WTC11 (cell line): Measurements from ENCODE around the gene ANKRD53. TPM values are rescaled to one million over a fixed set of nuclear protein-coding genes. Genes with fewer than 3 reads are reported as not detected.

Experiments used
- ATAC-seq: fragments of 200-7000 bp; cut with Tn5 transposase; 2 replicates; pipeline ENCODE4 v1.10.0; 2021; ENCODE audit warnings: mild to moderate bottlenecking, moderate library complexity
- CTCF ChIA-PET: fragments of 300-600 bp; sonication (Branson Sonifier 250); formaldehyde crosslinking; loops from one replicate; lab custom pipeline; 2021; ENCODE audit warnings: antibody characterized with exemption; lab: Charles Lee
- POLR2A ChIA-PET: fragments of 350-600 bp; sonication (Branson Sonifier 250); formaldehyde crosslinking; loops from one replicate; lab custom pipeline; 2021; ENCODE audit warnings: antibody characterized with exemption; lab: Charles Lee
- DNase-seq: peaks from one replicate; pipeline ENCODE4 v3.0.0; 2021; ENCODE audit warnings: low spot score
- H3K27ac Mint-ChIP-seq: 2 replicates; pipeline ENCODE4 v1.8.0; 2021; ENCODE audit warnings: mixed read lengths
- H3K27me3 Mint-ChIP-seq: 2 replicates; pipeline ENCODE4 v1.8.0; 2021; ENCODE audit warnings: low read depth, mild to moderate bottlenecking, moderate library complexity, mixed read lengths
- H3K36me3 Mint-ChIP-seq: 2 replicates; pipeline ENCODE4 v1.8.0; 2021; ENCODE audit warnings: mixed read lengths
- H3K4me1 Mint-ChIP-seq: 2 replicates; pipeline ENCODE4 v1.8.0; 2022; ENCODE audit warnings: mixed read lengths
- H3K4me3 Mint-ChIP-seq: 2 replicates; pipeline ENCODE4 v1.8.0; 2021; ENCODE audit warnings: mild to moderate bottlenecking, moderate library complexity, mixed read lengths
- H3K9me3 Mint-ChIP-seq: 2 replicates; pipeline ENCODE4 v1.8.0; 2021; ENCODE audit warnings: mixed read lengths
- ATF2 ChIP-seq: sonication (generic); formaldehyde crosslinking; IDR thresholded peaks from 2 replicates; pipeline ENCODE4 v1.8.1; 2022; ENCODE audit warnings: low read depth, missing genetic modification reagents, borderline replicate concordance
- FOXP1 ChIP-seq: sonication (generic); formaldehyde crosslinking; IDR thresholded peaks from 2 replicates; pipeline ENCODE4 v1.8.0; 2022; ENCODE audit warnings: missing genetic modification reagents, mild to moderate bottlenecking, moderate library complexity, borderline replicate concordance
- IRF2 ChIP-seq: sonication (generic); formaldehyde crosslinking; IDR thresholded peaks from 2 replicates; pipeline ENCODE4 v1.8.0; 2022; ENCODE audit warnings: low read depth, missing genetic modification reagents, borderline replicate concordance
- SMAD3 ChIP-seq: sonication (generic); formaldehyde crosslinking; IDR thresholded peaks from 2 replicates; pipeline ENCODE4 v1.8.0; 2022; ENCODE audit warnings: missing genetic modification reagents, mild to moderate bottlenecking, borderline replicate concordance
- USF1 ChIP-seq: sonication (generic); formaldehyde crosslinking; IDR thresholded peaks from 2 replicates; pipeline ENCODE4 v1.8.0; 2022; ENCODE audit warnings: mild to moderate bottlenecking, missing genetic modification reagents
- total RNA-seq: library from RNA; stranded (reverse); gene quantifications from 3 replicates; pipeline ENCODE4 v1.2.3, GENCODE V29; 2021
- TF ChIP-seq, protein P1 (sequence below): sonication (generic); formaldehyde crosslinking; IDR thresholded peaks from 2 replicates; pipeline ENCODE4 v1.8.0; 2023; ENCODE audit warnings: missing genetic modification reagents, mild to moderate bottlenecking, borderline replicate concordance
- TF ChIP-seq, protein P2 (sequence below): fragments of 250-450 bp; sonication (Bioruptor Pico); conservative IDR thresholded peaks from 2 replicates; pipeline ENCODE4 v1.9.0; 2021; ENCODE audit warnings: mild to moderate bottlenecking
- TF ChIP-seq, protein P3 (sequence below): sonication (generic); formaldehyde crosslinking; IDR thresholded peaks from 2 replicates; pipeline ENCODE4 v1.8.0; 2022; ENCODE audit warnings: mild to moderate bottlenecking, missing genetic modification reagents
- TF ChIP-seq, protein P4 (sequence below): sonication (generic); formaldehyde crosslinking; IDR thresholded peaks from 2 replicates; pipeline ENCODE4 v1.8.1; 2022; ENCODE audit warnings: mild to moderate bottlenecking, moderate library complexity, missing genetic modification reagents
- TF ChIP-seq, protein P5 (sequence below): sonication (generic); formaldehyde crosslinking; IDR thresholded peaks from 2 replicates; pipeline ENCODE4 v1.8.1; 2022; ENCODE audit warnings: mild to moderate bottlenecking, missing genetic modification reagents, moderate library complexity, borderline replicate concordance

The ANKRD53 gene
- total RNA-seq, 1 experiment from 2014 or later, result 0.81 TPM

- H3K9me3 Mint-ChIP-seq, result no peaks in the 10 kb centered on the region
- peak overlapping the region; percentile 89 for H3K4me3 Mint-ChIP-seq
- no peak for TF ChIP-seq FOXP1 (CRISPR knock-in tag)
- TF ChIP-seq, protein P1, sequence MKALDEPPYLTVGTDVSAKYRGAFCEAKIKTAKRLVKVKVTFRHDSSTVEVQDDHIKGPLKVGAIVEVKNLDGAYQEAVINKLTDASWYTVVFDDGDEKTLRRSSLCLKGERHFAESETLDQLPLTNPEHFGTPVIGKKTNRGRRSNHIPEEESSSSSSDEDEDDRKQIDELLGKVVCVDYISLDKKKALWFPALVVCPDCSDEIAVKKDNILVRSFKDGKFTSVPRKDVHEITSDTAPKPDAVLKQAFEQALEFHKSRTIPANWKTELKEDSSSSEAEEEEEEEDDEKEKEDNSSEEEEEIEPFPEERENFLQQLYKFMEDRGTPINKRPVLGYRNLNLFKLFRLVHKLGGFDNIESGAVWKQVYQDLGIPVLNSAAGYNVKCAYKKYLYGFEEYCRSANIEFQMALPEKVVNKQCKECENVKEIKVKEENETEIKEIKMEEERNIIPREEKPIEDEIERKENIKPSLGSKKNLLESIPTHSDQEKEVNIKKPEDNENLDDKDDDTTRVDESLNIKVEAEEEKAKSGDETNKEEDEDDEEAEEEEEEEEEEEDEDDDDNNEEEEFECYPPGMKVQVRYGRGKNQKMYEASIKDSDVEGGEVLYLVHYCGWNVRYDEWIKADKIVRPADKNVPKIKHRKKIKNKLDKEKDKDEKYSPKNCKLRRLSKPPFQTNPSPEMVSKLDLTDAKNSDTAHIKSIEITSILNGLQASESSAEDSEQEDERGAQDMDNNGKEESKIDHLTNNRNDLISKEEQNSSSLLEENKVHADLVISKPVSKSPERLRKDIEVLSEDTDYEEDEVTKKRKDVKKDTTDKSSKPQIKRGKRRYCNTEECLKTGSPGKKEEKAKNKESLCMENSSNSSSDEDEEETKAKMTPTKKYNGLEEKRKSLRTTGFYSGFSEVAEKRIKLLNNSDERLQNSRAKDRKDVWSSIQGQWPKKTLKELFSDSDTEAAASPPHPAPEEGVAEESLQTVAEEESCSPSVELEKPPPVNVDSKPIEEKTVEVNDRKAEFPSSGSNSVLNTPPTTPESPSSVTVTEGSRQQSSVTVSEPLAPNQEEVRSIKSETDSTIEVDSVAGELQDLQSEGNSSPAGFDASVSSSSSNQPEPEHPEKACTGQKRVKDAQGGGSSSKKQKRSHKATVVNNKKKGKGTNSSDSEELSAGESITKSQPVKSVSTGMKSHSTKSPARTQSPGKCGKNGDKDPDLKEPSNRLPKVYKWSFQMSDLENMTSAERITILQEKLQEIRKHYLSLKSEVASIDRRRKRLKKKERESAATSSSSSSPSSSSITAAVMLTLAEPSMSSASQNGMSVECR, result 0 out of 2 replicates have a peak, but pooled peaks have one; percentile 12
- TF ChIP-seq, protein P2, sequence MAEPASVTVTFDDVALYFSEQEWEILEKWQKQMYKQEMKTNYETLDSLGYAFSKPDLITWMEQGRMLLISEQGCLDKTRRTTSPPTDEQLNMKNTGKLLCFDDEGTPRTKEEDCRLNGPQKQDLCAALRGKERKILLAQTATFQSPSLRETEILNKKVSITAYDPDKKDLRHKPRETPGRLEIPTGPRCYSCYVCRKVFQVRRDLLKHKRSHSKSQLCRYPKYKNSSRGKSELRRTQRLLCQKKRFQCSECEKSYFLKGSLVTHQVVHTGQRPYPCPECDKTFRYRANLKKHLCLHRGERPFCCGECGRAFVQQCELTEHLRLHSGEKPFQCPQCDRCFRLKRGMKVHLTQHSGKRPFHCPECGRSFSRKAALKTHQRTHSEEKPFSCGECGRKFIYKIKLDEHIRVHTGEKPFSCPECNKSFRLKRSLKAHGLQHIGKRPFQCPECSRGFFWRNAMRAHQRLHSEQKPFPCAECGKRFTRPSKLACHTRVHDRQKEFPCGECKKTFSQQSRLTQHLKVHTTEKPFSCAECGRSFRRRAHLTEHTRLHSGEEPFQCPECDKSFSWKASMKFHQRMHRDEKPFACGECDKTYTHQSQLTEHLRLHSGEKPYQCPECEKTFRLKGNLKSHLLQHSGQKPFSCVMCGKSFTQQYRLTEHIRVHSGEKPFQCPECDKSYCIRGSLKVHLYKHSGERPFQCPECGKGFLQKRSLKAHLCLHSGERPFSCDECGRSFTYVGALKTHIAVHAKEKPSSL (CRISPR knock-in tag), result no peak
- TF ChIP-seq, protein P3, sequence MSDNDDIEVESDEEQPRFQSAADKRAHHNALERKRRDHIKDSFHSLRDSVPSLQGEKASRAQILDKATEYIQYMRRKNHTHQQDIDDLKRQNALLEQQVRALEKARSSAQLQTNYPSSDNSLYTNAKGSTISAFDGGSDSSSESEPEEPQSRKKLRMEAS (CRISPR knock-in tag), result no peak
- TF ChIP-seq, protein P4, sequence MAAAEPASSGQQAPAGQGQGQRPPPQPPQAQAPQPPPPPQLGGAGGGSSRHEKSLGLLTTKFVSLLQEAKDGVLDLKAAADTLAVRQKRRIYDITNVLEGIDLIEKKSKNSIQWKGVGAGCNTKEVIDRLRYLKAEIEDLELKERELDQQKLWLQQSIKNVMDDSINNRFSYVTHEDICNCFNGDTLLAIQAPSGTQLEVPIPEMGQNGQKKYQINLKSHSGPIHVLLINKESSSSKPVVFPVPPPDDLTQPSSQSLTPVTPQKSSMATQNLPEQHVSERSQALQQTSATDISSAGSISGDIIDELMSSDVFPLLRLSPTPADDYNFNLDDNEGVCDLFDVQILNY, result no peak; the same call in 1 of the 2 replicates
- TF ChIP-seq ATF2 (CRISPR knock-in tag), result no peak
- 0 out of 2 replicates have a peak, but pooled peaks have one; percentile 3 for TF ChIP-seq USF1 (CRISPR knock-in tag)
- TF ChIP-seq IRF2, result no peak
- TF ChIP-seq, protein P5, sequence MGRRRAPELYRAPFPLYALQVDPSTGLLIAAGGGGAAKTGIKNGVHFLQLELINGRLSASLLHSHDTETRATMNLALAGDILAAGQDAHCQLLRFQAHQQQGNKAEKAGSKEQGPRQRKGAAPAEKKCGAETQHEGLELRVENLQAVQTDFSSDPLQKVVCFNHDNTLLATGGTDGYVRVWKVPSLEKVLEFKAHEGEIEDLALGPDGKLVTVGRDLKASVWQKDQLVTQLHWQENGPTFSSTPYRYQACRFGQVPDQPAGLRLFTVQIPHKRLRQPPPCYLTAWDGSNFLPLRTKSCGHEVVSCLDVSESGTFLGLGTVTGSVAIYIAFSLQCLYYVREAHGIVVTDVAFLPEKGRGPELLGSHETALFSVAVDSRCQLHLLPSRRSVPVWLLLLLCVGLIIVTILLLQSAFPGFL (CRISPR knock-in tag), result 0 out of 2 replicates have a peak, but pooled peaks have one; percentile 59
- no peak for TF ChIP-seq SMAD3 (CRISPR knock-in tag)
- H3K4me1 Mint-ChIP-seq, result peaks cover 17% of the 10 kb centered on the region
- ChIA-PET POLR2A (no interaction called here), CTCF (interaction anchor here (0.8 kb wide), 1 partner anchor 16 kb away, joined by 3 read pairs; the partner anchor contains the start of gene ANKRD53)
- H3K36me3 Mint-ChIP-seq, result 0 out of 2 replicates have a peak, but pooled peaks cover 4% of the 10 kb centered on the region
- DNase-seq, result no peak
- no peak overlapping the region for H3K27ac Mint-ChIP-seq
- ATAC-seq, result no peak
- H3K27me3 Mint-ChIP-seq, result peaks cover 23% of the 10 kb centered on the region
Observed at GRCh38 chr2:70994009-70994698, 15.7 kb downstream of the ANKRD53 start.
